GM19238 (cell line): ENCODE data around the gene DDX1.
"Not testable (repeated sequence)": the region's sequence is repeated elsewhere in the genome, so short reads cannot be mapped to it uniquely, and the experiment has no call there.

Experiments
- DNase-seq: peaks from one replicate; pipeline ENCODE4 v3.0.0; 2011; ENCODE audit warnings: low spot score; ENCODE audit not compliant: insufficient read length

Gene DDX1

GRCh38 chr2:15595342-15595905 lies 3.8 kb downstream of the DDX1 start:
- DNase-seq: no peak

GRCh38 chr2:15595936-15596335 lies 4.3 kb downstream of the DDX1 start:
- DNase-seq: no peak

- no peak for DNase-seq
These were observed 4.7 kb downstream of the DDX1 start for GRCh38 chr2:15596350-15596749.

- no peak for DNase-seq
These were observed 5.3 kb downstream of the DDX1 start for GRCh38 chr2:15596968-15597367.

GRCh38 chr2:15599994-15600393 lies 8.3 kb downstream of the DDX1 start:
- DNase-seq: no peak

GRCh38 chr2:15601681-15602080 lies 10.0 kb downstream of the DDX1 start:
- DNase-seq: no peak

- no peak for DNase-seq
These were observed 10.7 kb downstream of the DDX1 start for GRCh38 chr2:15602393-15602792.

- no peak for DNase-seq
These were observed 11.5 kb downstream of the DDX1 start for GRCh38 chr2:15603044-15603765.

GRCh38 chr2:15603948-15604347 lies 12.3 kb downstream of the DDX1 start:
- DNase-seq: no peak

GRCh38 chr2:15605721-15606120 lies 14.1 kb downstream of the DDX1 start:
- DNase-seq: no peak

GRCh38 chr2:15606481-15607441 lies 15.1 kb downstream of the DDX1 start:
- no peak for DNase-seq

- no peak for DNase-seq
These were observed 16.2 kb downstream of the DDX1 start for GRCh38 chr2:15607709-15608391.

GRCh38 chr2:15608392-15608761 lies 16.7 kb downstream of the DDX1 start:
- no peak for DNase-seq

GRCh38 chr2:15609341-15610042 lies 17.8 kb downstream of the DDX1 start:
- no peak for DNase-seq

GRCh38 chr2:15610430-15610952 lies 18.8 kb downstream of the DDX1 start:
- DNase-seq: no peak

GRCh38 chr2:15612101-15612500 lies 20.4 kb downstream of the DDX1 start:
- not testable (repeated sequence) for DNase-seq

- no peak for DNase-seq
These were observed 22.2 kb downstream of the DDX1 start for GRCh38 chr2:15613736-15614429.

GRCh38 chr2:15614545-15615300 lies 23.1 kb downstream of the DDX1 start:
- DNase-seq: no peak

- DNase-seq: no peak
These were observed 23.7 kb downstream of the DDX1 start for GRCh38 chr2:15615301-15615920.
